Measurements from ENCODE around the gene USP14. TPM values are rescaled to one million over a fixed set of nuclear protein-coding genes. Genes with fewer than 3 reads are reported as not detected.

Gene USP14
- total and polyA plus RNA-seq, 2 of the 8 experiments (the other 6 are each of a cell fraction or from before 2014, with no cell fraction given) = 14.8 to 91.1 TPM

DNA sequence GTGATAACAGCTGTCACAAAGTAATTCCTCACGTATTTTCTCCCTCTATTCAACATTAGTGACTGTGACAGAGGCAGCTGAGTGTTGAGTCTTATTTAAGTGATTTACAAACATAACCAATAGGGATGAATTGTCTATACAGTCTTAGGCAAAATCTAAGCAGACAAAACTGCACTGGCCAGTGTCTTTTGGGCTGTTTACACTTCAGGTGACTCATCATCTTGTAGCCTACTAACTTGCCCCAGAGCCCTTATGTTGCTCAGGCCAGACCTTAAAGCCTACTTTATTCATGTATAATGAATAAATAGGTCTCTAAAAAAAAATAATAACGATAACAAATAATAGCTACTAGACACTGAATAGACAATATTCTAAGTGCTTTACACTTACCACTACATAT lies 92.3 kb downstream of the USP14 start:
- POLR2A ChIA-PET (ENCODE audit: partially characterized antibody) = no interaction called here
- Histone ChIP-seq H3K4me3 (ENCODE audit: extremely low read depth in 1 of 4, insufficient read depth in 2 of 4, low read depth in 3 of 4, low read length in 4 of 4) (no peak overlapping the region), H2BK120ac (replicated peaks; ENCODE audit: low read depth, low read length) (no peak overlapping the region), H3K18ac (ENCODE audit: extremely low read depth, low read length) (no peak overlapping the region), H2BK12ac (ENCODE audit: low read depth, low read length) (no peak overlapping the region), H2BK20ac (ENCODE audit: low read length) (no peak overlapping the region), H4K91ac (replicated peaks; ENCODE audit: insufficient read length, low read length) (no peak overlapping the region), H3K56ac (replicated peaks; ENCODE audit: insufficient read length, low read depth, low read length) (no peak overlapping the region), H2AK5ac (ENCODE audit: low read depth, low read length) (no peak overlapping the region), H3K4me2 (ENCODE audit: insufficient read depth in 1 of 2, low read depth in 2 of 2, low read length in 2 of 2) (no peak overlapping the region), H2BK15ac (ENCODE audit: low read length) (no peak overlapping the region), H3K4me1 (replicated peaks in 1 of 4; ENCODE audit: control insufficient read depth in 3 of 4, insufficient read depth in 4 of 4, low read length in 3 of 4) (no peaks in the 10 kb centered on the region), H3K27ac (ENCODE audit: low read depth, low read length) (no peak overlapping the region), H3K36me3 (ENCODE audit: control insufficient read depth in 2 of 4, insufficient read depth in 4 of 4, low read length in 3 of 4) (peaks cover 12 to 82% (median 43%) of the 10 kb centered on the region in 4 experiments), H3K27me3 (replicated peaks in 1 of 4; ENCODE audit: control insufficient read depth in 3 of 4, extremely low read depth in 1 of 4, insufficient read depth in 3 of 4, low read length in 3 of 4) (no peaks in the 10 kb centered on the region), H3K23me2 (ENCODE audit: low read depth, low read length) (no peaks in the 10 kb centered on the region), H2AFZ (ENCODE audit: low read length) (no peak overlapping the region), H4K5ac (ENCODE audit: insufficient read length, low read depth, low read length) (no peak overlapping the region), H3K79me1 (ENCODE audit: low read depth, low read length) (no peaks in the 10 kb centered on the region), H3K79me2 (ENCODE audit: control insufficient read depth in 1 of 2, insufficient read depth in 2 of 2, low read length in 2 of 2) (no peaks in the 10 kb centered on the region), H2BK5ac (ENCODE audit: low read depth, low read length) (no peak overlapping the region), H4K8ac (ENCODE audit: extremely low read depth, insufficient read depth, low read length) (no peak overlapping the region), H3K4ac (replicated peaks; ENCODE audit: insufficient read length, low read depth, low read length) (no peak overlapping the region), H3K9me3 (ENCODE audit: insufficient read depth in 2 of 2, low read depth in 1 of 2, low read length in 1 of 2) (no peaks in the 10 kb centered on the region), H4K20me1 (replicated peaks in 1 of 2; ENCODE audit: control insufficient read depth in 1 of 2, insufficient read depth in 2 of 2, low read length in 2 of 2) (peaks cover 0 to 1% of the 10 kb centered on the region in 2 experiments), H3K23ac (ENCODE audit: insufficient read length) (no peak overlapping the region), H3K14ac (ENCODE audit: insufficient read length) (no peak overlapping the region), H3K9ac (replicated peaks in 1 of 4; ENCODE audit: extremely low read depth in 1 of 4, low read depth in 3 of 4, low read length in 3 of 4) (no peak overlapping the region)
- WGBS, 2 experiments (ENCODE audit: extremely low coverage in 1 of 2, insufficient coverage in 1 of 2, insufficient read length in 1 of 2, insufficient replicate concordance in 2 of 2, low coverage in 1 of 2, low lambda C conversion rate in 2 of 2, missing lambda C conversion rate in 1 of 2) = 88% methylated on average over 2 of the region's 2 CpGs; no CpG with 5 or more reads in 1 of the 2 experiments
- CTCF ChIA-PET (ENCODE audit: partially characterized antibody) = interaction anchor here (0.6 kb wide), 1 partner anchor 42 kb away, joined by 3 read pairs; no protein-coding TSS in a partner anchor
- FAIRE-seq = no peak
- TF ChIP-seq RNF2 (IDR thresholded peaks at IDR 0.05; ENCODE audit: borderline replicate concordance, low read depth, low read length, missing control alignments, poor library complexity, severe bottlenecking) = no peak
- TF ChIP-seq RFX5 (IDR thresholded peaks at IDR 0.05; ENCODE audit: borderline replicate concordance, low read depth, low read length) = no peak
- no peak for TF ChIP-seq CREB1 (IDR thresholded peaks at IDR 0.05)
- TF ChIP-seq SRF (IDR thresholded peaks at IDR 0.05; ENCODE audit: low read depth, low read length) = no peak
- TF ChIP-seq RBBP5 (IDR thresholded peaks at IDR 0.05; ENCODE audit: borderline replicate concordance, low read depth, low read length) = no peak
- no peak for TF ChIP-seq HDAC6 (IDR thresholded peaks at IDR 0.05; ENCODE audit: low read depth, low read length)
- TF ChIP-seq CBX5 (IDR thresholded peaks at IDR 0.05; ENCODE audit: low read depth, low read length) = no peak
- TF ChIP-seq POU5F1 (IDR thresholded peaks at IDR 0.05; ENCODE audit: low read depth, low read length) = no peak
- no peak for TF ChIP-seq MAFK (IDR thresholded peaks at IDR 0.05; ENCODE audit: low read depth, low read length)
- TF ChIP-seq SAP30 (IDR thresholded peaks at IDR 0.05; ENCODE audit: insufficient read depth, insufficient replicate concordance, low read length) = no peak
- no peak for DNase-seq (ENCODE audit: low read depth in 1 of 2, low spot score in 2 of 2)
